ENCODE results near the gene PTPN5. TPM values are rescaled to one million over a fixed set of nuclear protein-coding genes. Genes with fewer than 3 reads are reported as not detected.

Gene PTPN5
- total RNA-seq, 1 experiment from 2014 or later: not detected

DNA sequence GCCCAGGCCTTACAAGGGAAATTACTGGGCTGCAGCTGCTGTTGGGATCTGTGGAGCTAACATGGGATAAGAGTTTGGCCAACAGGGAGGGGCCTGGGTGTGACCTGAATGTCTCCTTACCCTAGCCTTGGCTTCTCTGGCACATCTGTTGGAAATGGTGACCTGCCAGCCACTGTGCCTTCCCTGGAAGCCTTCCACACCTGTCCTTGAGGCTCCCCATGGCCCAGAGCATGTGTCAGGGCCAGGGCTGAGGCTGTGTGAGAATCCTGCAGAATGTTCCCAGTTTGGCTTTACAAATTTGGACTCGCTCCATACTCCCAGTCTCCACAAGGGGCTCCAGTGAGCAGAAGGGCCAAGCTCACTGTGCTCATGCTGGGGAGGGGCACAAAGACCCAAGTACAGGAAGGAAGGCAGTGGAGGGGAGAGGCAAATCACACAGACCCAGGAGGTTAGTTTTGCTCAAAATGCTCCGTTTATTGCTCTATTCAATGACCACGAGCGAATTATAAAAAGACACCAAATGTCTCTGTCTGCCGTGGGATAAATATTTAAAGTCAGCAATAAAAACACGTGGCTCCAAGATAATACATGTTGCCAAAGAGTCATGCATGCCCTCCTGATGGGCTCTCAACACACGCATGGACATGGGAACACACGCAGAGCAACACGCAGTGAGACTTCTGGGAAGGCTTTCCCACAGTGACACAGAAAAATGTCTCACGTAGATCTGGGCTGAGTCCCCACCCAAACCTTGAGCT is 63.9 kb downstream of the PTPN5 start:
- no peaks in the 10 kb centered on the region for H3K36me3 ChIP-seq (ENCODE audit: control insufficient read depth, insufficient read depth, low read length)
- in situ Hi-C loops (cut with HindIII; ENCODE audit: low pct_unique_long_range_greater_than_20kb, low sequenced_read_pairs) (no loop called here), intact Hi-C loops (cut with micrococcal nuclease; ENCODE audit: unreplicated experiment) (no loop called here)
- ATAC-seq: no peak
- H3K27me3 ChIP-seq (ENCODE audit: control insufficient read depth, insufficient read depth, low read length): no peaks in the 10 kb centered on the region; the same call in 1 of the 2 replicates
- H3K4me1 ChIP-seq (ENCODE audit: control insufficient read depth, insufficient read depth, low read length): no peaks in the 10 kb centered on the region
- ChIA-PET CTCF (interaction anchor here (0.5 to 0.7 kb wide), 2 partner anchors 15 to 48 kb away, joined by 3 read pairs; no protein-coding TSS in a partner anchor), POLR2A (no interaction called here)
- TF ChIP-seq POLR2AphosphoS5 (IDR thresholded peaks at IDR 0.05; ENCODE audit: low read depth, low read length): no peak
- TF ChIP-seq, protein P1, sequence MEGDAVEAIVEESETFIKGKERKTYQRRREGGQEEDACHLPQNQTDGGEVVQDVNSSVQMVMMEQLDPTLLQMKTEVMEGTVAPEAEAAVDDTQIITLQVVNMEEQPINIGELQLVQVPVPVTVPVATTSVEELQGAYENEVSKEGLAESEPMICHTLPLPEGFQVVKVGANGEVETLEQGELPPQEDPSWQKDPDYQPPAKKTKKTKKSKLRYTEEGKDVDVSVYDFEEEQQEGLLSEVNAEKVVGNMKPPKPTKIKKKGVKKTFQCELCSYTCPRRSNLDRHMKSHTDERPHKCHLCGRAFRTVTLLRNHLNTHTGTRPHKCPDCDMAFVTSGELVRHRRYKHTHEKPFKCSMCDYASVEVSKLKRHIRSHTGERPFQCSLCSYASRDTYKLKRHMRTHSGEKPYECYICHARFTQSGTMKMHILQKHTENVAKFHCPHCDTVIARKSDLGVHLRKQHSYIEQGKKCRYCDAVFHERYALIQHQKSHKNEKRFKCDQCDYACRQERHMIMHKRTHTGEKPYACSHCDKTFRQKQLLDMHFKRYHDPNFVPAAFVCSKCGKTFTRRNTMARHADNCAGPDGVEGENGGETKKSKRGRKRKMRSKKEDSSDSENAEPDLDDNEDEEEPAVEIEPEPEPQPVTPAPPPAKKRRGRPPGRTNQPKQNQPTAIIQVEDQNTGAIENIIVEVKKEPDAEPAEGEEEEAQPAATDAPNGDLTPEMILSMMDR (IDR thresholded peaks at IDR 0.05): peak; percentile 86
- no TSS peak for BruUV-seq (replicated peaks)
- no peak overlapping the region for H3K27ac ChIP-seq (ENCODE audit: low read length)
- H3K4me3 ChIP-seq (ENCODE audit: low read depth in 2 of 2, low read length in 2 of 2): no peak overlapping the region
- H3K9me3 ChIP-seq (ENCODE audit: control insufficient read depth, insufficient read depth, low read depth, low read length): no peaks in the 10 kb centered on the region
- DNase-seq (ENCODE audit: low read depth, low spot score): peak; percentile 25

DNA sequence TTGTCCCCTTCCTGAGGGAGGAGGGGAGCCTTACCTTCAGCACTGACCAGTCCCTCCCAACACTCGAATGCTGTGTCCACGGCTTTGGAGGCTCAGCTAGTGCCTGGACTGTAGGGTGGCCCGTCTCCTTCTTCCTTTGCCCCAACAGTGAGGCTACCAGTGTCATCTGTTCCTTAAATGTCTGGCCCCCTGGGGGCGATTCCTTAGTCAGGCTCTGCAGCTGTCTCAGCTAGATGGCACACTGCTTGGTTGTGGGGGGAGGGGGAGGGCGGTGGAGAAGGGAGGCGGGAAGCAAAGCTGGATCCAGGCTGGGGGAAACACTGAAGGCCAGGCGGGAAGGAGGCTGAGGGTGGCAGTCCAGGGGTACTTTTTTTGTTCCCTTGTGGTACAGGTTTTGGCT is 65.6 kb downstream of the PTPN5 start, which contains the start of gene IGSF22:
TSS of gene IGSF22 (minus strand) at position 149 of the 400 bp plus-strand sequence. CDS start 1,952 bp downstream, outside the sequence.
- H3K27ac ChIP-seq (ENCODE audit: low read length): no peak within 1 kb of the TSS
- in situ Hi-C loops (cut with HindIII; ENCODE audit: low pct_unique_long_range_greater_than_20kb, low sequenced_read_pairs): no loop called here
- H3K9me3 ChIP-seq (ENCODE audit: control insufficient read depth, insufficient read depth, low read depth, low read length): no peaks in the 10 kb centered on the region
- H3K4me1 ChIP-seq (ENCODE audit: control insufficient read depth, insufficient read depth, low read length): 0 out of 2 replicates have a peak, but pooled peaks cover 3% of the 10 kb centered on the region
- ChIA-PET POLR2A (no interaction called here), CTCF (no interaction called here)
- ATAC-seq (no peak), DNase-seq (ENCODE audit: low read depth, low spot score) (no peak)
- TF ChIP-seq, protein P1 (IDR thresholded peaks at IDR 0.05): no peak
- no peaks in the 10 kb centered on the region for H3K36me3 ChIP-seq (ENCODE audit: control insufficient read depth, insufficient read depth, low read length)
- intact Hi-C loops (cut with micrococcal nuclease; ENCODE audit: unreplicated experiment): no loop called here
- H3K27me3 ChIP-seq (ENCODE audit: control insufficient read depth, insufficient read depth, low read length): no peaks in the 10 kb centered on the region; the same call in 1 of the 2 replicates
- H3K4me3 ChIP-seq (ENCODE audit: low read depth in 2 of 2, low read length in 2 of 2): no peak within 1 kb of the TSS
- no TSS peak for BruUV-seq (replicated peaks)

DNA sequence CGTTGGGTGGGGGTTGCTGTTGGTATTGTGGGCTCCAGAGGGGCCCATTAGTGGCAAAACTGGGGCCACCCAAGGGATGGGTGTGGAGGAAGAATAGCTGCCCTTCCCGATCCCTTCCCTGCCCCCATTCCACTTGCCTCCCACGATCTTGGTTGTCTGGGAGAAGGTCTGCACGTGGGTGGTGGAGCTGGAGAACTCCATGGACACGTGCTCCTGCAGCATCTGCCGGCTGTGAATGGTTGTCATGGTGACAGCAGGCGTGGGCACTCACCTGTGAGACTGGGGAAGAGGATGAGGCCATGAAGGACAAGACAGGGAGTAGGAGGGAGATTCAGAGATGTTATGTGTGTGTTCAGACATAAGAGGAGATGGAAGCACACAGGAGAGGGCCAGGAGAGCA is 67.6 kb downstream of the PTPN5 start:
- BruUV-seq (replicated peaks): no TSS peak
- TF ChIP-seq, protein P1 (IDR thresholded peaks at IDR 0.05): no peak
- TF ChIP-seq, protein P2, sequence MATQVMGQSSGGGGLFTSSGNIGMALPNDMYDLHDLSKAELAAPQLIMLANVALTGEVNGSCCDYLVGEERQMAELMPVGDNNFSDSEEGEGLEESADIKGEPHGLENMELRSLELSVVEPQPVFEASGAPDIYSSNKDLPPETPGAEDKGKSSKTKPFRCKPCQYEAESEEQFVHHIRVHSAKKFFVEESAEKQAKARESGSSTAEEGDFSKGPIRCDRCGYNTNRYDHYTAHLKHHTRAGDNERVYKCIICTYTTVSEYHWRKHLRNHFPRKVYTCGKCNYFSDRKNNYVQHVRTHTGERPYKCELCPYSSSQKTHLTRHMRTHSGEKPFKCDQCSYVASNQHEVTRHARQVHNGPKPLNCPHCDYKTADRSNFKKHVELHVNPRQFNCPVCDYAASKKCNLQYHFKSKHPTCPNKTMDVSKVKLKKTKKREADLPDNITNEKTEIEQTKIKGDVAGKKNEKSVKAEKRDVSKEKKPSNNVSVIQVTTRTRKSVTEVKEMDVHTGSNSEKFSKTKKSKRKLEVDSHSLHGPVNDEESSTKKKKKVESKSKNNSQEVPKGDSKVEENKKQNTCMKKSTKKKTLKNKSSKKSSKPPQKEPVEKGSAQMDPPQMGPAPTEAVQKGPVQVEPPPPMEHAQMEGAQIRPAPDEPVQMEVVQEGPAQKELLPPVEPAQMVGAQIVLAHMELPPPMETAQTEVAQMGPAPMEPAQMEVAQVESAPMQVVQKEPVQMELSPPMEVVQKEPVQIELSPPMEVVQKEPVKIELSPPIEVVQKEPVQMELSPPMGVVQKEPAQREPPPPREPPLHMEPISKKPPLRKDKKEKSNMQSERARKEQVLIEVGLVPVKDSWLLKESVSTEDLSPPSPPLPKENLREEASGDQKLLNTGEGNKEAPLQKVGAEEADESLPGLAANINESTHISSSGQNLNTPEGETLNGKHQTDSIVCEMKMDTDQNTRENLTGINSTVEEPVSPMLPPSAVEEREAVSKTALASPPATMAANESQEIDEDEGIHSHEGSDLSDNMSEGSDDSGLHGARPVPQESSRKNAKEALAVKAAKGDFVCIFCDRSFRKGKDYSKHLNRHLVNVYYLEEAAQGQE (IDR thresholded peaks at IDR 0.05; ENCODE audit: insufficient read depth in 1 of 2, low read depth in 2 of 2, low read length in 1 of 2): no peak
- no peak for TF ChIP-seq TCF7L2 (IDR thresholded peaks at IDR 0.05; ENCODE audit: low read depth, low read length)
- TF ChIP-seq POLR2AphosphoS5 (IDR thresholded peaks at IDR 0.05; ENCODE audit: low read depth, low read length): no peak
- TF ChIP-seq SIN3A (IDR thresholded peaks at IDR 0.05; ENCODE audit: borderline replicate concordance, insufficient read depth, low read depth, low read length): no peak
- Histone ChIP-seq H3K9me3 (ENCODE audit: control insufficient read depth, insufficient read depth, low read depth, low read length) (no peaks in the 10 kb centered on the region), H3K4me1 (ENCODE audit: control insufficient read depth, insufficient read depth, low read length) (0 out of 2 replicates have a peak, but pooled peaks cover 3% of the 10 kb centered on the region), H3K27ac (ENCODE audit: low read length) (no peak overlapping the region), H3K27me3 (ENCODE audit: control insufficient read depth, insufficient read depth, low read length) (no peaks in the 10 kb centered on the region; the same call in 1 of the 2 replicates), H3K36me3 (ENCODE audit: control insufficient read depth, insufficient read depth, low read length) (no peaks in the 10 kb centered on the region), H3K4me3 (ENCODE audit: low read depth in 2 of 2, low read length in 2 of 2) (no peak overlapping the region)
- no peak for DNase-seq (ENCODE audit: low read depth, low spot score)
- POLR2A ChIA-PET: interaction anchor here (0.5 kb wide), 1 partner anchor 73 kb away, joined by 4 read pairs; no protein-coding TSS in a partner anchor
- intact Hi-C loops (cut with micrococcal nuclease; ENCODE audit: unreplicated experiment) (no loop called here), in situ Hi-C loops (cut with HindIII; ENCODE audit: low pct_unique_long_range_greater_than_20kb, low sequenced_read_pairs) (no loop called here)
- CTCF ChIA-PET: no interaction called here
- no peak for ATAC-seq
